ENCODE results near the gene PLCH1. TPM values are rescaled to one million over a fixed set of nuclear protein-coding genes. Genes with fewer than 3 reads are reported as not detected.

The PLCH1 gene
- total and polyA plus RNA-seq, 2 of the 8 experiments (the other 6 are each of a cell fraction or from before 2014, with no cell fraction given), result 5.8 to 17.2 TPM

GRCh38 chr3:155688481-155688880 lies 56.4 kb downstream of the PLCH1 start (continued):
- no peak for TF ChIP-seq HDAC6 (IDR thresholded peaks at IDR 0.05; ENCODE audit: low read depth, low read length)
- TF ChIP-seq POLR2A (IDR thresholded peaks at IDR 0.05; ENCODE audit: control extremely low read depth in 1 of 2, low read depth in 2 of 2, low read length in 2 of 2), result no peak
- no peak for TF ChIP-seq TBP (IDR thresholded peaks at IDR 0.05; ENCODE audit: low read depth, low read length)
- TF ChIP-seq POU5F1 (IDR thresholded peaks at IDR 0.05; ENCODE audit: low read depth, low read length), result no peak
- no peak for TF ChIP-seq BRCA1 (IDR thresholded peaks at IDR 0.05; ENCODE audit: low read depth, low read length)

Data from H1 (cell line).